HEK293 (cell line): Measurements from ENCODE around the gene ADGRD1.

Experiments used
- CTCF ChIA-PET: fragments of 350-600 bp; formaldehyde crosslinking; extraction: SDS; loops from one replicate; lab custom pipeline; 2021; ENCODE audit warnings: antibody characterized with exemption; lab: Yijun Ruan, JAX
- POLR2A ChIA-PET: fragments of 300-600 bp; formaldehyde crosslinking; extraction: SDS; loops from one replicate; lab custom pipeline; 2020; ENCODE audit warnings: antibody characterized with exemption, inconsistent platforms; lab: Yijun Ruan, JAX
- H3K27ac ChIP-seq: fragments of 200-500 bp; sonication (Bioruptor generic); 2 replicates; pipeline ENCODE4 v1.5.1; 2014; ENCODE audit warnings: low read depth, low read length, control low read depth, inconsistent platforms; ENCODE audit errors: extremely low read depth
- H3K36me3 ChIP-seq, 2 experiments: fragments of 200-500 bp in 1 of 2; sonication (Bioruptor generic) in 1 of 2; 1 replicate in 1 of 2; 2 replicates in 1 of 2; pipeline ENCODE4 v1.5.1; 2014 to 2017; ENCODE audit warnings: inconsistent platforms in 2 of 2, low read length in 2 of 2; ENCODE audit not compliant: control insufficient read depth in 2 of 2, insufficient read depth in 1 of 2
- H3K4me1 ChIP-seq: fragments of 200-500 bp; sonication (Bioruptor generic); 2 replicates; pipeline ENCODE4 v1.5.1; 2014; ENCODE audit warnings: mild to moderate bottlenecking, low read length, inconsistent platforms; ENCODE audit not compliant: control insufficient read depth, insufficient read depth
- H3K4me3 ChIP-seq: 2 replicates; pipeline ENCODE4 v1.5.1; 2011; ENCODE audit warnings: low read depth, mild to moderate bottlenecking, control low read depth, low read length, moderate library complexity
- H3K9me3 ChIP-seq: fragments of 200-500 bp; sonication (Bioruptor generic); 2 replicates; pipeline ENCODE4 v1.5.1; 2014; ENCODE audit warnings: low read depth, low read length, inconsistent platforms; ENCODE audit not compliant: control insufficient read depth, insufficient read depth
- GLIS1 ChIP-seq: fragments of 450-650 bp; formaldehyde crosslinking; IDR thresholded peaks from 2 replicates; pipeline ENCODE4 v1.5.1; 2016; ENCODE audit warnings: missing biosample characterization, missing genetic modification characterization
- YY1 ChIP-seq: fragments of 450-650 bp; formaldehyde crosslinking; IDR thresholded peaks from 2 replicates; pipeline ENCODE4 v1.5.1; 2018; ENCODE audit warnings: missing biosample characterization, missing genetic modification characterization
- ZFP41 ChIP-seq: fragments of 450-650 bp; formaldehyde crosslinking; IDR thresholded peaks from 2 replicates; pipeline ENCODE4 v1.5.1; 2016; ENCODE audit warnings: missing biosample characterization, missing genetic modification characterization, borderline replicate concordance
- ZNF155 ChIP-seq: fragments of 450-650 bp; formaldehyde crosslinking; IDR thresholded peaks from 2 replicates; pipeline ENCODE4 v1.5.1; 2016; ENCODE audit warnings: missing biosample characterization, missing genetic modification characterization
- ZNF184 ChIP-seq: fragments of 450-650 bp; IDR thresholded peaks from 2 replicates; pipeline ENCODE4 v1.5.1; 2018; ENCODE audit warnings: missing biosample characterization, mild to moderate bottlenecking, missing genetic modification characterization
- ZNF19 ChIP-seq: fragments of 450-650 bp; formaldehyde crosslinking; IDR thresholded peaks from 2 replicates; pipeline ENCODE4; 2016; ENCODE audit warnings: missing biosample characterization, missing genetic modification characterization, low read depth
- ZNF223 ChIP-seq: fragments of 450-650 bp; formaldehyde crosslinking; IDR thresholded peaks from 2 replicates; pipeline ENCODE4 v1.5.1; 2016; ENCODE audit warnings: missing biosample characterization, missing genetic modification characterization
- ZNF23 ChIP-seq: fragments of 450-650 bp; formaldehyde crosslinking; IDR thresholded peaks from 2 replicates; pipeline ENCODE4 v1.5.1; 2016; ENCODE audit warnings: missing biosample characterization, missing genetic modification characterization, borderline replicate concordance
- ZNF248 ChIP-seq: fragments of 450-650 bp; formaldehyde crosslinking; IDR thresholded peaks from 2 replicates; pipeline ENCODE4 v1.5.1; 2017; ENCODE audit warnings: missing biosample characterization, missing genetic modification characterization
- ZNF292 ChIP-seq: fragments of 450-650 bp; formaldehyde crosslinking; IDR thresholded peaks from 2 replicates; pipeline ENCODE4 v1.5.1; 2016; ENCODE audit warnings: low read depth, missing biosample characterization, missing genetic modification characterization, borderline replicate concordance
- ZNF426 ChIP-seq: fragments of 450-650 bp; formaldehyde crosslinking; IDR thresholded peaks from 2 replicates; pipeline ENCODE4 v1.5.1; 2017; ENCODE audit warnings: missing biosample characterization, missing genetic modification characterization, mild to moderate bottlenecking, inconsistent platforms, moderate library complexity
- ZNF449 ChIP-seq: fragments of 450-650 bp; formaldehyde crosslinking; IDR thresholded peaks from 2 replicates; pipeline ENCODE4 v1.5.1; 2017; ENCODE audit warnings: missing biosample characterization, mild to moderate bottlenecking, missing genetic modification characterization, moderate library complexity
- ZNF596 ChIP-seq: fragments of 450-650 bp; IDR thresholded peaks from 2 replicates; pipeline ENCODE4 v1.5.0; 2018; ENCODE audit warnings: missing biosample characterization, mild to moderate bottlenecking, missing genetic modification characterization, moderate library complexity
- ZNF664 ChIP-seq: fragments of 450-650 bp; formaldehyde crosslinking; IDR thresholded peaks from 2 replicates; pipeline ENCODE4 v1.5.1; 2016; ENCODE audit warnings: missing biosample characterization, missing genetic modification characterization
- ZNF707 ChIP-seq: fragments of 450-650 bp; formaldehyde crosslinking; IDR thresholded peaks from 2 replicates; pipeline ENCODE4 v1.5.1; 2016; ENCODE audit warnings: missing biosample characterization, missing genetic modification characterization
- ZNF843 ChIP-seq: fragments of 450-650 bp; formaldehyde crosslinking; IDR thresholded peaks from 2 replicates; pipeline ENCODE4 v1.5.1; 2016; ENCODE audit warnings: missing biosample characterization, missing genetic modification characterization
- TF ChIP-seq, protein P1 (sequence below): fragments of 450-650 bp; formaldehyde crosslinking; IDR thresholded peaks from 2 replicates; pipeline ENCODE4 v1.5.1; 2017; ENCODE audit warnings: missing biosample characterization, missing genetic modification characterization
- TF ChIP-seq, protein P2 (sequence below): fragments of 450-650 bp; formaldehyde crosslinking; IDR thresholded peaks from 2 replicates; pipeline ENCODE4 v1.5.1; 2016; ENCODE audit warnings: missing biosample characterization, missing genetic modification characterization
- TF ChIP-seq, protein P3 (sequence below): fragments of 450-650 bp; formaldehyde crosslinking; IDR thresholded peaks from 2 replicates; pipeline ENCODE4 v1.5.0; 2017; ENCODE audit warnings: missing biosample characterization, missing genetic modification characterization, borderline replicate concordance
- TF ChIP-seq, protein P4 (sequence below): fragments of 450-650 bp; formaldehyde crosslinking; IDR thresholded peaks from 2 replicates; pipeline ENCODE4 v1.5.1; 2016; ENCODE audit warnings: missing biosample characterization, missing genetic modification characterization

The ADGRD1 gene

DNA sequence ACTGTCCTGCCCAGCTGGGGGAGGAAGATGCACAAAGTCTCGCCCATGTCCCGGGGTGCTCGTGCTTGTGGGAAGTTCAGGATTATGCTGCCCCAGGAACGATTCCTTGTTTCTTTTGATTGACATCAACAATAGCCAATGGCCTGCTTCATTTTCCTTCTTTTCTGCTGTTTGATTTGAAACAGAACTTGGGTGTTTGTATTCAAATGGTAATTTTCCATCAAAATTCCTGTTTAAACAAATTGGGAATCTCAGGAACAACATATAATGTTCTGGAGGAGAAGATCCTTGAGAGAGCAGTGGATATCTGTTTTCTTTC, 97.4 kb downstream of the ADGRD1 start:
- H3K36me3 ChIP-seq = no peaks in the 10 kb centered on the region
- CTCF ChIA-PET = no interaction called here
- no peak overlapping the region for H3K4me3 ChIP-seq
- no peak overlapping the region for H3K27ac ChIP-seq
- TF ChIP-seq GLIS1 (no peak), ZNF292 (tag by site-specific recombination) (no peak), ZNF707 (tag by site-specific recombination) (no peak), ZNF155 (no peak), ZNF596 (tag by site-specific recombination) (no peak), ZNF664 (no peak), ZNF223 (no peak), ZNF248 (tag by site-specific recombination) (no peak), ZNF426 (tag by site-specific recombination) (no peak), YY1 (tag by site-specific recombination) (no peak), ZNF23 (tag by site-specific recombination) (no peak), ZFP41 (tag by site-specific recombination) (no peak), ZNF843 (tag by site-specific recombination) (no peak), ZNF19 (tag by site-specific recombination) (no peak)
- TF ChIP-seq, protein P1, sequence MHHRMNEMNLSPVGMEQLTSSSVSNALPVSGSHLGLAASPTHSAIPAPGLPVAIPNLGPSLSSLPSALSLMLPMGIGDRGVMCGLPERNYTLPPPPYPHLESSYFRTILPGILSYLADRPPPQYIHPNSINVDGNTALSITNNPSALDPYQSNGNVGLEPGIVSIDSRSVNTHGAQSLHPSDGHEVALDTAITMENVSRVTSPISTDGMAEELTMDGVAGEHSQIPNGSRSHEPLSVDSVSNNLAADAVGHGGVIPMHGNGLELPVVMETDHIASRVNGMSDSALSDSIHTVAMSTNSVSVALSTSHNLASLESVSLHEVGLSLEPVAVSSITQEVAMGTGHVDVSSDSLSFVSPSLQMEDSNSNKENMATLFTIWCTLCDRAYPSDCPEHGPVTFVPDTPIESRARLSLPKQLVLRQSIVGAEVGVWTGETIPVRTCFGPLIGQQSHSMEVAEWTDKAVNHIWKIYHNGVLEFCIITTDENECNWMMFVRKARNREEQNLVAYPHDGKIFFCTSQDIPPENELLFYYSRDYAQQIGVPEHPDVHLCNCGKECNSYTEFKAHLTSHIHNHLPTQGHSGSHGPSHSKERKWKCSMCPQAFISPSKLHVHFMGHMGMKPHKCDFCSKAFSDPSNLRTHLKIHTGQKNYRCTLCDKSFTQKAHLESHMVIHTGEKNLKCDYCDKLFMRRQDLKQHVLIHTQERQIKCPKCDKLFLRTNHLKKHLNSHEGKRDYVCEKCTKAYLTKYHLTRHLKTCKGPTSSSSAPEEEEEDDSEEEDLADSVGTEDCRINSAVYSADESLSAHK (tag by site-specific recombination) = no peak
- TF ChIP-seq, protein P2, sequence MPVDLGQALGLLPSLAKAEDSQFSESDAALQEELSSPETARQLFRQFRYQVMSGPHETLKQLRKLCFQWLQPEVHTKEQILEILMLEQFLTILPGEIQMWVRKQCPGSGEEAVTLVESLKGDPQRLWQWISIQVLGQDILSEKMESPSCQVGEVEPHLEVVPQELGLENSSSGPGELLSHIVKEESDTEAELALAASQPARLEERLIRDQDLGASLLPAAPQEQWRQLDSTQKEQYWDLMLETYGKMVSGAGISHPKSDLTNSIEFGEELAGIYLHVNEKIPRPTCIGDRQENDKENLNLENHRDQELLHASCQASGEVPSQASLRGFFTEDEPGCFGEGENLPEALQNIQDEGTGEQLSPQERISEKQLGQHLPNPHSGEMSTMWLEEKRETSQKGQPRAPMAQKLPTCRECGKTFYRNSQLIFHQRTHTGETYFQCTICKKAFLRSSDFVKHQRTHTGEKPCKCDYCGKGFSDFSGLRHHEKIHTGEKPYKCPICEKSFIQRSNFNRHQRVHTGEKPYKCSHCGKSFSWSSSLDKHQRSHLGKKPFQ (tag by site-specific recombination) = no peak
- TF ChIP-seq, protein P3, sequence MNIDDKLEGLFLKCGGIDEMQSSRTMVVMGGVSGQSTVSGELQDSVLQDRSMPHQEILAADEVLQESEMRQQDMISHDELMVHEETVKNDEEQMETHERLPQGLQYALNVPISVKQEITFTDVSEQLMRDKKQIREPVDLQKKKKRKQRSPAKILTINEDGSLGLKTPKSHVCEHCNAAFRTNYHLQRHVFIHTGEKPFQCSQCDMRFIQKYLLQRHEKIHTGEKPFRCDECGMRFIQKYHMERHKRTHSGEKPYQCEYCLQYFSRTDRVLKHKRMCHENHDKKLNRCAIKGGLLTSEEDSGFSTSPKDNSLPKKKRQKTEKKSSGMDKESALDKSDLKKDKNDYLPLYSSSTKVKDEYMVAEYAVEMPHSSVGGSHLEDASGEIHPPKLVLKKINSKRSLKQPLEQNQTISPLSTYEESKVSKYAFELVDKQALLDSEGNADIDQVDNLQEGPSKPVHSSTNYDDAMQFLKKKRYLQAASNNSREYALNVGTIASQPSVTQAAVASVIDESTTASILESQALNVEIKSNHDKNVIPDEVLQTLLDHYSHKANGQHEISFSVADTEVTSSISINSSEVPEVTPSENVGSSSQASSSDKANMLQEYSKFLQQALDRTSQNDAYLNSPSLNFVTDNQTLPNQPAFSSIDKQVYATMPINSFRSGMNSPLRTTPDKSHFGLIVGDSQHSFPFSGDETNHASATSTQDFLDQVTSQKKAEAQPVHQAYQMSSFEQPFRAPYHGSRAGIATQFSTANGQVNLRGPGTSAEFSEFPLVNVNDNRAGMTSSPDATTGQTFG (tag by site-specific recombination) = no peak
- no peaks in the 10 kb centered on the region for H3K4me1 ChIP-seq
- POLR2A ChIA-PET = no interaction called here
- no peaks in the 10 kb centered on the region for H3K9me3 ChIP-seq

- Histone ChIP-seq H3K9me3 (no peaks in the 10 kb centered on the region), H3K4me3 (no peak overlapping the region), H3K4me1 (no peaks in the 10 kb centered on the region), H3K27ac (no peak overlapping the region), H3K36me3 (no peaks in the 10 kb centered on the region)
- ChIA-PET CTCF (no interaction called here), POLR2A (no interaction called here)
- TF ChIP-seq, protein P4, sequence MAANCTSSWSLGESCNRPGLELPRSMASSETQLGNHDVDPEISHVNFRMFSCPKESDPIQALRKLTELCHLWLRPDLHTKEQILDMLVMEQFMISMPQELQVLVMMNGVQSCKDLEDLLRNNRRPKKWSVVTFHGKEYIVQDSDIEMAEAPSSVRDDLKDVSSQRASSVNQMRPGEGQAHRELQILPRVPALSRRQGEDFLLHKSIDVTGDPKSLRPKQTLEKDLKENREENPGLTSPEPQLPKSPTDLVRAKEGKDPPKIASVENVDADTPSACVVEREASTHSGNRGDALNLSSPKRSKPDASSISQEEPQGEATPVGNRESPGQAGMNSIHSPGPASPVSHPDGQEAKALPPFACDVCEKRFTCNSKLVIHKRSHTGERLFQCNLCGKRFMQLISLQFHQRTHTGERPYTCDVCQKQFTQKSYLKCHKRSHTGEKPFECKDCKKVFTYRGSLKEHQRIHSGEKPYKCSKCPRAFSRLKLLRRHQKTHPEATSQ (tag by site-specific recombination) = no peak
- no peak for TF ChIP-seq ZNF449 (tag by site-specific recombination)
- no peak for TF ChIP-seq ZNF184 (tag by site-specific recombination)
These were observed 98.5 kb downstream of the ADGRD1 start for GRCh38 chr12:131052063-131052781.
